Thoracic aorta (tissue), 2 donors: ENCODE results near the gene DRICH1. TPM values are rescaled to one million over a fixed set of nuclear protein-coding genes. Genes with fewer than 3 reads are reported as not detected.
"Not testable (repeated sequence)": the region's sequence is repeated elsewhere in the genome, so short reads cannot be mapped to it uniquely, and the experiment has no call there.

ENCODE experiments used
- ATAC-seq: fragments of 150-250 bp; one replicate; pipeline ENCODE4 v1.8.0; 2017; ENCODE audit warnings: low read depth; ENCODE audit not compliant: insufficient number of reproducible peaks, low FRiP score
- DNase-seq: peaks from one replicate; pipeline ENCODE4 v3.0.0-alpha.2; 2020; ENCODE audit warnings: low spot score
- H3K27ac ChIP-seq, 2 donors: fragments of 200-600 bp; sonication (generic); 1 replicate in 1 of 2; 2 replicates in 1 of 2; pipeline ENCODE4 v1.5.1; 2016; ENCODE audit warnings: mild to moderate bottlenecking in 2 of 2, moderate library complexity in 2 of 2
- H3K27me3 ChIP-seq: fragments of 200-600 bp; sonication (generic); replicated peaks from 2 replicates; pipeline ENCODE4 v1.6.0; 2016; ENCODE audit warnings: mild to moderate bottlenecking; ENCODE audit not compliant: insufficient read depth
- H3K36me3 ChIP-seq: fragments of 200-600 bp; sonication (generic); one replicate; pipeline ENCODE4 v1.5.1; 2016
- H3K4me1 ChIP-seq, 2 donors: fragments of 200-600 bp; sonication (generic); 1 replicate in 1 of 2; 2 replicates in 1 of 2; pipeline versions ENCODE4 v1.5.1 to v1.6.0; 2016; ENCODE audit warnings: low read depth in 2 of 2, mild to moderate bottlenecking in 1 of 2; ENCODE audit not compliant: control insufficient read depth in 1 of 2
- H3K4me3 ChIP-seq: fragments of 200-600 bp; sonication (generic); 2 replicates; pipeline ENCODE4 v1.5.1; 2016; ENCODE audit warnings: mild to moderate bottlenecking
- H3K9me3 ChIP-seq: fragments of 200-600 bp; sonication (generic); 2 replicates; pipeline ENCODE4 v1.5.1; 2016
- total RNA-seq, 2 donors: library from RNA; depleted of rRNA; stranded (reverse); fragments of >200 nt; gene quantifications; one replicate each; pipeline versions ENCODE4 v1.1.0 to v1.2.3, GENCODE V29; 2016
- TF ChIP-seq, protein P1 (sequence below): fragments of 200-600 bp; sonication (generic); IDR thresholded peaks from one replicate; pipeline ENCODE4 v1.5.1; 2019; ENCODE audit warnings: antibody characterized with exemption

DRICH1 gene, protein sequence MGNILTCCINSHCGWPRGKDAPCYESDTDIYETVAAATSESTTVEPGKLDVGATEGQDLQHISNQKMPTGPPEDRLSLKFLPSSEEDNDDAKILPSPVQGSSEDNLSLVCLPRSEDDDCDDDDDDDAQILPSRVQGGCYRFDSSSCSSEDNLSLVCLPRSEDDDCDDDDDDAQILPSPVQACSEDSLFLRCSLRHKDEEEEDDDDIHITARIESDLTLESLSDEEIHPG
- not detected for total RNA-seq

DNA sequence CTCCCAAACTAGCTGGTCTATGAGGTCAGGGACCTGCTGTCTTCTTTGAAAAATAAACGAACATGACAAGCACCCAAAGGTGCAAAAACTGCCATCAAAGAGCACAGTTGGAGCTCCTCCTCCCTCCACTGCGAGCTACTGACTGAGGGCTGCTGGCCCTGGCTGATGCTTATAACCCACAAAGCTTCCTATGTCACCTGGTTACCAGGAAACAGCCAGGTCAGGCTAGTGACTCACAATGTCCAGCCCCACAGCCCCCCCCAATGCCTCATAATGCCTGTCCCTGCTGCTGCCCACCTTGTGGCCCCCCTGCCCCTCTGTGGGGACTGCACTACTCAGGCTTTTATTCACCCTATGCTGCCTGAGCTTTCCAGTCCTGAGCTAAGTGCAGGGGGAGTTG lies at the start of gene DRICH1:
TSS of gene DRICH1 (minus strand) at position 144 of the 400 bp plus-strand sequence. CDS start 298 bp downstream, outside the sequence.
- ATAC-seq: no peak
- TF ChIP-seq, protein P1, sequence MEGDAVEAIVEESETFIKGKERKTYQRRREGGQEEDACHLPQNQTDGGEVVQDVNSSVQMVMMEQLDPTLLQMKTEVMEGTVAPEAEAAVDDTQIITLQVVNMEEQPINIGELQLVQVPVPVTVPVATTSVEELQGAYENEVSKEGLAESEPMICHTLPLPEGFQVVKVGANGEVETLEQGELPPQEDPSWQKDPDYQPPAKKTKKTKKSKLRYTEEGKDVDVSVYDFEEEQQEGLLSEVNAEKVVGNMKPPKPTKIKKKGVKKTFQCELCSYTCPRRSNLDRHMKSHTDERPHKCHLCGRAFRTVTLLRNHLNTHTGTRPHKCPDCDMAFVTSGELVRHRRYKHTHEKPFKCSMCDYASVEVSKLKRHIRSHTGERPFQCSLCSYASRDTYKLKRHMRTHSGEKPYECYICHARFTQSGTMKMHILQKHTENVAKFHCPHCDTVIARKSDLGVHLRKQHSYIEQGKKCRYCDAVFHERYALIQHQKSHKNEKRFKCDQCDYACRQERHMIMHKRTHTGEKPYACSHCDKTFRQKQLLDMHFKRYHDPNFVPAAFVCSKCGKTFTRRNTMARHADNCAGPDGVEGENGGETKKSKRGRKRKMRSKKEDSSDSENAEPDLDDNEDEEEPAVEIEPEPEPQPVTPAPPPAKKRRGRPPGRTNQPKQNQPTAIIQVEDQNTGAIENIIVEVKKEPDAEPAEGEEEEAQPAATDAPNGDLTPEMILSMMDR: no peak
- Histone ChIP-seq H3K4me1 (no peaks in the 10 kb centered on the region), H3K9me3 (no peaks in the 10 kb centered on the region), H3K36me3 (no peaks in the 10 kb centered on the region), H3K4me3 (no peak within 1 kb of the TSS), H3K27me3 (no peaks in the 10 kb centered on the region), H3K27ac (no peak within 1 kb of the TSS)
- no peak for DNase-seq

DNA sequence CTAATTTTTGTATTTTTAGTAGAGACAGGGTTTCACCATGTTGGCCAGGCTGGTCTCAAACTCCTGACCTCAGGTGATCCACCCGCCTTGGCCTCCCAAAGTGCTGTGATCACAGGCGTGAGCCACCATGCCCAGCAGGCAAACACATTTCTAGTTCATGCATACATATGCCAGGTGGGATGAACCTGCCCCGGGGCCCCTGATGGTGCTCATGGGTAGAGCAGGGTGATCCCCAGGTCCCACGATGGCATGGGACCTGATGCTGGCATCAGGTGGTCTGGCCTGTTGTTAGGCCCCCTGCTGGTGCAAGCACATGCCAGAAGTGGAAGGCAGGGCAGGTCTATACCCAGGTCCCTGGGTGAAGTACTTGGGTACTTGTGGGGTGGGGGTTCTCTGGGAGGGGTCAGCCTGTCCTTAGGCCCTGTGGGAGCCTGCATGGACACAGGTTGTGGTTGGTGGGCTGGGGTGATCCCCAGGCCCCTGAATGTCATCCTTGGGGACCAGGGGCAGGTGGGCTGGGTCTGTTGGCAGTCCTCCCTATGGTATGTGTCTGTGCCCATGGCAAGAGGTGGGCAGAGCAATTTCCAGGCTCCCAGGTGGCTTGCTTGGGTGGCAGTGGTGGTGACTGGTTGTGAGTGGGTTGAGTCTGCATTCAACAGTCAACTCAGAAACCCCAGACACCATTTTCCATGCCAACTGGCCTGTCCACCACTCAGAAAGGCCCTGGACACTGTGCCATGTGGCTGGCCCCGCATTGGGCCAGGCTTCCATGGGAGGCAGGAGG lies 49.1 kb upstream of the DRICH1 start:
- DNase-seq (no peak), ATAC-seq (no peak)
- TF ChIP-seq, protein P1: no peak
- H3K4me3 ChIP-seq: no peak overlapping the region
- no peaks in the 10 kb centered on the region for H3K27me3 ChIP-seq
- H3K9me3 ChIP-seq: no peaks in the 10 kb centered on the region
- H3K27ac ChIP-seq: no peak overlapping the region
- peaks cover 10% of the 10 kb centered on the region for H3K36me3 ChIP-seq
- H3K4me1 ChIP-seq: no peaks in the 10 kb centered on the region

DNA sequence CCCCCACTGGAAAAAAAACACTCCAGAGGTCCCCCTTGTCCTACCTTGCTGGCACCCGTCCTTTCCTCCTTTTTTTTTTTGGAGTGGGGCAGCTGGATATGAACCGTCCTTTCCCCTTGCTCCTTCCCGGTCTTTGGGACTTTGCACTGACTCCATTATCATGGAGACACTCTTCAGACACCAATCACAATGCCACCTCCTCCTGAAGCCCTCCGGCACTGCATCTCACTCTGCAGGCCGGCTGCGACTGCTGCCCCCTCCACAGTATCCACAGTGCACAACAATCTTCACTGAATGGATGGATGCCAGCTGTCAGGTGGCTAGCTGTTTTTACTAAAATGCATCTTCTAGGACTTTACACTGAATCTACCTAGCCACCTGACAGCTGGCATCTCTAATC lies 46.0 kb upstream of the DRICH1 start:
- DNase-seq: no peak
- Histone ChIP-seq H3K36me3 (peaks cover 5% of the 10 kb centered on the region), H3K27me3 (no peaks in the 10 kb centered on the region)

DNA sequence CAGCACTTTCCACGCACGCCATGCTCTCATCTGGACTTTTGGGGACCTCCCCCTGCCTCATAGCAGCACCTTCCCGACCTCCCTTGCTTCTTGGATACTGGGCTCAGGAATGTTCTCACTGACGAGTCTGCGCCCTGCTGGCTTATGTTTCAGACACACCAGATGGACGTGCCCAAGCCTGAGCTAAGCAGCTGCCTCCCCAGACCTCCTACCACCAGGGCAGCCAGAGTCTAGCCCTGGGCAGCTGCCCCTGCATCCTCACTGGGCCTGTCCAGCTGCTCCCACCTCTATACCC lies 45.5 kb upstream of the DRICH1 start:
- ATAC-seq (no peak), DNase-seq (no peak)
- H3K36me3 ChIP-seq: peaks cover 2% of the 10 kb centered on the region
- TF ChIP-seq, protein P1: no peak
- no peaks in the 10 kb centered on the region for H3K4me1 ChIP-seq
- H3K9me3 ChIP-seq: no peaks in the 10 kb centered on the region
- H3K27ac ChIP-seq: no peak overlapping the region
- H3K27me3 ChIP-seq: no peaks in the 10 kb centered on the region
- H3K4me3 ChIP-seq: no peak overlapping the region

More for the DNA sequence above, 46.0 kb upstream of the DRICH1 start:
- H3K9me3 ChIP-seq: no peaks in the 10 kb centered on the region
- no peak overlapping the region for H3K4me3 ChIP-seq
- ATAC-seq: no peak
- no peak overlapping the region for H3K27ac ChIP-seq
- TF ChIP-seq, protein P1: no peak
- no peaks in the 10 kb centered on the region for H3K4me1 ChIP-seq

DNA sequence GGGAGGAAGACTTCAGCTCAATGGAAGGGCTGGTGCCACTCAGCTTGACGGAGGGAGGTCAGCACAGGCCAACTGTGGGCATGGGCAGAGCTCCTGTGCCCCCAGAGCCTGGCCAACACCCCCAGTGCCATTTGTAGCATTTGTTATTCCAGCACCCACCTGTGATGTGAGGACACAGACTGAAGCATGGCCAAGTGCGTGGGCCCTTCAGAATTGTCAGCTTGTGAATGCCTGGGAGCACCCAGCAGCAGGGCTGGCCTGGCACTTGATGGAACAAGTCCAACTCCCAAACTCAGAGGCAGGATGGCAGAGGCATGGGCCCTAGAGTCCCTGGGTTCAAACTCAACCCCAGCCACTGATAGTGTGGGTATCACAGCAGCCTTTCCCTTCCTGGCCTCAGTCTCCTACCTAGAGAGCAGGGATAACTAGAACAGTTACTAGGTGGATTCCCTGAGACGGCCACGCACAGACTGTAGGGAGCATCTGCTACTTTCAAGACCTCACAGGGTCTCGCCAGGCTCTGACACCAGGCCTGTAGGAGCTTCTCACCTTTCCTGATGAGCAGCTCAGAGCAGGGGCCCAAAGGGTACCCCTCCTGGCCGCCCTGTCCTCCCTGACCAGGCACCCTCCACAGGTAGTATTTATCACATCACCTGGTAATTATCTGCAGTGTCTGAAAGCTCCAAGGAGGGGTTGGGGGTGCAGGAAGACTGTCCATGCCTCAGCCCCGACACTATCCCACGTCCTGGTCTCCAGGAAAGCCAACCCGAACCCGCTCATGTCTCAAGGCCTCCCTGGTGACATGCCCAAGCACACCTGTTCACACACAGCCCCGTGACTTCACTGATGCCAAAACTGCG lies 45.0 kb upstream of the DRICH1 start:
- DNase-seq, H3K27me3 ChIP-seq, H3K4me1 ChIP-seq, H3K4me3 ChIP-seq, H3K9me3 ChIP-seq, H3K36me3 ChIP-seq, H3K27ac ChIP-seq, ATAC-seq: not testable (repeated sequence)
